ENCODE results near the gene ATP6V0B. TPM values are rescaled to one million over a fixed set of nuclear protein-coding genes. Genes with fewer than 3 reads are reported as not detected.

ATP6V0B gene
- total and polyA plus RNA-seq, 2 of the 13 experiments (the other 11 are each of a cell fraction or from before 2014, with no cell fraction given), result 157 to 161 TPM

DNA sequence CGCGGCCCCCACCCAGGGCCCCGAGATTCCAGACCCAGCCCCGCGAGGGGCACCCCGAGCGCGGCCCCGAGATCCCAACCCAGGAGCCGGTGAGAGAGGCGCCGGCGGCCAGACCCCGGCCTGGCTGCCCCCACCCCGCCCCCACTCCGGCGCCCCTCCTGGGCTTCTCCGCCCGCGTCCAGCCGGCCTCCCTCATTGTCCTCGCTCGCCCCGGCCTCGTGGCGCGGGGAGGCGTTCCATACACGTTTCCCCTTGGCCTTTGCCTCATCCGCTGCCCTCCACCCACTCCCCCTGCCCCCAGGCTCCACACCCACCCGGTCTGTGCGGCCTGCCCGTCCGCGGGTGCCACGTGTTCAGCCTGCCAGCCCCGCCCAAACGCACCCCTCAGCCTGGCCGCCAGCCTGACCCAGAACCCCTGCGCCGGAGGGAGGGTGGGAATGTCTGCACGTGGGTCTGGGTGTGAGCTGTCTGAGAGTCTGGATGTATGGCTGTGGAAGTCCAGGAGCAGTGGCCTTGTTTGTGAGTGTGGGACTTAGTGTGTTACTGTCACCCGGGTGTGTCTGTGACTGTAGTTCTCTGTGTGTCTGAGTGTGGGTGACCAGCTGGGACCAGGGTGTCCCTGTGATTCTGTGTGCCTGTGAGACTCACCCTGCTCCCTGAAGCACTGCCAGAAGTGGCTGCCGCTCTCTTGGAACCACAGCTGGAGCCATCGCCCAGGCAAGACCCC is 4.9 kb downstream of the ATP6V0B start (continued):
- TF ChIP-seq, protein P1, sequence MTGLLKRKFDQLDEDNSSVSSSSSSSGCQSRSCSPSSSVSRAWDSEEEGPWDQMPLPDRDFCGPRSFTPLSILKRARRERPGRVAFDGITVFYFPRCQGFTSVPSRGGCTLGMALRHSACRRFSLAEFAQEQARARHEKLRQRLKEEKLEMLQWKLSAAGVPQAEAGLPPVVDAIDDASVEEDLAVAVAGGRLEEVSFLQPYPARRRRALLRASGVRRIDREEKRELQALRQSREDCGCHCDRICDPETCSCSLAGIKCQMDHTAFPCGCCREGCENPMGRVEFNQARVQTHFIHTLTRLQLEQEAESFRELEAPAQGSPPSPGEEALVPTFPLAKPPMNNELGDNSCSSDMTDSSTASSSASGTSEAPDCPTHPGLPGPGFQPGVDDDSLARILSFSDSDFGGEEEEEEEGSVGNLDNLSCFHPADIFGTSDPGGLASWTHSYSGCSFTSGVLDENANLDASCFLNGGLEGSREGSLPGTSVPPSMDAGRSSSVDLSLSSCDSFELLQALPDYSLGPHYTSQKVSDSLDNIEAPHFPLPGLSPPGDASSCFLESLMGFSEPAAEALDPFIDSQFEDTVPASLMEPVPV (CRISPR knock-in tag; IDR thresholded peaks at IDR 0.05), result no peak
- no peak for TF ChIP-seq ZFP62 (CRISPR knock-in tag; IDR thresholded peaks at IDR 0.05)
- no peak for TF ChIP-seq TP53 (CRISPR knock-in tag; conservative IDR thresholded peaks at IDR 0.05)
- TF ChIP-seq, protein P2, sequence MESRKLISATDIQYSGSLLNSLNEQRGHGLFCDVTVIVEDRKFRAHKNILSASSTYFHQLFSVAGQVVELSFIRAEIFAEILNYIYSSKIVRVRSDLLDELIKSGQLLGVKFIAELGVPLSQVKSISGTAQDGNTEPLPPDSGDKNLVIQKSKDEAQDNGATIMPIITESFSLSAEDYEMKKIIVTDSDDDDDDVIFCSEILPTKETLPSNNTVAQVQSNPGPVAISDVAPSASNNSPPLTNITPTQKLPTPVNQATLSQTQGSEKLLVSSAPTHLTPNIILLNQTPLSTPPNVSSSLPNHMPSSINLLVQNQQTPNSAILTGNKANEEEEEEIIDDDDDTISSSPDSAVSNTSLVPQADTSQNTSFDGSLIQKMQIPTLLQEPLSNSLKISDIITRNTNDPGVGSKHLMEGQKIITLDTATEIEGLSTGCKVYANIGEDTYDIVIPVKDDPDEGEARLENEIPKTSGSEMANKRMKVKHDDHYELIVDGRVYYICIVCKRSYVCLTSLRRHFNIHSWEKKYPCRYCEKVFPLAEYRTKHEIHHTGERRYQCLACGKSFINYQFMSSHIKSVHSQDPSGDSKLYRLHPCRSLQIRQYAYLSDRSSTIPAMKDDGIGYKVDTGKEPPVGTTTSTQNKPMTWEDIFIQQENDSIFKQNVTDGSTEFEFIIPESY (CRISPR knock-in tag; IDR thresholded peaks at IDR 0.05), result no peak
- no peak for TF ChIP-seq ZNF124 (CRISPR knock-in tag; IDR thresholded peaks at IDR 0.05)
- peak; percentile 64; the same call in 1 of the 2 replicates for TF ChIP-seq ZNF556 (CRISPR knock-in tag; IDR thresholded peaks at IDR 0.05; ENCODE audit: borderline replicate concordance)
- TF ChIP-seq MZF1 (CRISPR knock-in tag; IDR thresholded peaks at IDR 0.05; ENCODE audit: borderline replicate concordance), result no peak
- peak; percentile 66; the same call in 1 of the 2 replicates for TF ChIP-seq KLF6 (CRISPR knock-in tag; IDR thresholded peaks at IDR 0.05)
- no peak for TF ChIP-seq MBD4 (IDR thresholded peaks at IDR 0.05; ENCODE audit: borderline replicate concordance, low read length)
- no peak for TF ChIP-seq NRL (CRISPR knock-in tag; IDR thresholded peaks at IDR 0.05; ENCODE audit: borderline replicate concordance)
- TF ChIP-seq TRIM24 (CRISPR knock-in tag; IDR thresholded peaks at IDR 0.05), result no peak
- TF ChIP-seq RARG (CRISPR knock-in tag; IDR thresholded peaks at IDR 0.05; ENCODE audit: low read depth), result no peak
- TF ChIP-seq ZNF234 (CRISPR knock-in tag; conservative IDR thresholded peaks at IDR 0.05), result no peak; the same call in 1 of the 2 replicates
- TF ChIP-seq SRSF9 (IDR thresholded peaks at IDR 0.05; ENCODE audit: borderline replicate concordance, insufficient read depth, low read depth, low read length, poor library complexity, severe bottlenecking), result no peak
- peak; percentile 63; the same call in 1 of the 2 replicates for TF ChIP-seq KDM5B (CRISPR knock-in tag; IDR thresholded peaks at IDR 0.05; ENCODE audit: borderline replicate concordance)
- TF ChIP-seq MXI1 (IDR thresholded peaks at IDR 0.05; ENCODE audit: borderline replicate concordance, low read depth, low read length), result peak; percentile 68; the same call in 1 of the 3 replicates
- TF ChIP-seq U2AF1 (optimal IDR thresholded peaks at IDR 0.05; ENCODE audit: low read depth, low read length), result no peak
- TF ChIP-seq NFIB (CRISPR knock-in tag; IDR thresholded peaks at IDR 0.05; ENCODE audit: borderline replicate concordance), result no peak
- TF ChIP-seq, protein P3, sequence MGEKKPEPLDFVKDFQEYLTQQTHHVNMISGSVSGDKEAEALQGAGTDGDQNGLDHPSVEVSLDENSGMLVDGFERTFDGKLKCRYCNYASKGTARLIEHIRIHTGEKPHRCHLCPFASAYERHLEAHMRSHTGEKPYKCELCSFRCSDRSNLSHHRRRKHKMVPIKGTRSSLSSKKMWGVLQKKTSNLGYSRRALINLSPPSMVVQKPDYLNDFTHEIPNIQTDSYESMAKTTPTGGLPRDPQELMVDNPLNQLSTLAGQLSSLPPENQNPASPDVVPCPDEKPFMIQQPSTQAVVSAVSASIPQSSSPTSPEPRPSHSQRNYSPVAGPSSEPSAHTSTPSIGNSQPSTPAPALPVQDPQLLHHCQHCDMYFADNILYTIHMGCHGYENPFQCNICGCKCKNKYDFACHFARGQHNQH (CRISPR knock-in tag; IDR thresholded peaks at IDR 0.05), result peak; percentile 26; the same call in 1 of the 2 replicates
- TF ChIP-seq HNF4A (CRISPR knock-in tag; IDR thresholded peaks at IDR 0.05), result no peak; the same call in 1 of the 2 replicates

Measured in HepG2 (cell line).